ENCODE measurements around the gene RRP8.

RRP8 gene

DNA sequence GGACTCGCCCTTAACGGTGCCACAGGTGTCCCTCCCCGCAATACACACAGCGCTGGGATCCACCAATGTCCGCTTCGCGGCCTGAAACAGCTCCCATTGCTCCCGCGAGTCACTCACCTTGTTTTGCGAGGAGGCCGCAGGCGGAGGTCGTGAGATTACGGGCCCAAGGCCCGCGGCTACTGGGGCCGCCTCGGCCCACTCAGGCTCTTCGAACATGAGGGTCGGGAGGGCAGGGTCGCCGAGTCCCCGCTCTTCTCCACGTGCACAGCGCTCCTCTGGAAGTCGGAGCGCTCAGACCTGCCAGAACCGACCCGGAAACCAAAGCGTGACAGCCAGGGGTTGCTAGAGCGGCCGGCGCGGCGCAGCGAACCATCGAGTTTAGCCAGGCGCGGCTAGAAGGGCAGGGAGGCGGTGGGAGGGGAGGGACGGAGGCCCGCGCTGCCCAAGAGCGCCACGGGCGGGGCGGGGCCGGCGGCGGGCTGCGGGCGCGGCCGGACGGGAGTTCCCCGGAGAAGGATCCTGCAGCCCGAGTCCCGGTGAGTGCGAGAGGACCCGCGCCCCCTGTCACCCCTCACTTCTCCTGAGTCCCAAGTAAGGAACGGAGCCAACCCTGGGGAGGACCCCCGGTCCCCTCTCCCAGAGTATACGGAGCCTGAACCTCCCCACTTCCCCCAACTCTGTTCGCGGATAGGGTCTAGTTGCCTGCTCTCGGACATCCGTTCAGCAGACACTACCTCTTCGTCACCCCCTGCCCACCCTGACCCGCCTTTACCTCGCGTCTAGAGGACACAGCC lies at the start of gene RRP8, which contains the start of gene ILK:
Gene RRP8 (minus strand): TSS at position 330 of the 794 bp plus-strand sequence. CDS start 114 bp downstream, at position 216.
Gene ILK (plus strand): TSS at position 488 of the 794 bp plus-strand sequence. CDS start 498 bp downstream, outside the sequence.
- DNase-seq = peak; percentile 89 to 92

DNA sequence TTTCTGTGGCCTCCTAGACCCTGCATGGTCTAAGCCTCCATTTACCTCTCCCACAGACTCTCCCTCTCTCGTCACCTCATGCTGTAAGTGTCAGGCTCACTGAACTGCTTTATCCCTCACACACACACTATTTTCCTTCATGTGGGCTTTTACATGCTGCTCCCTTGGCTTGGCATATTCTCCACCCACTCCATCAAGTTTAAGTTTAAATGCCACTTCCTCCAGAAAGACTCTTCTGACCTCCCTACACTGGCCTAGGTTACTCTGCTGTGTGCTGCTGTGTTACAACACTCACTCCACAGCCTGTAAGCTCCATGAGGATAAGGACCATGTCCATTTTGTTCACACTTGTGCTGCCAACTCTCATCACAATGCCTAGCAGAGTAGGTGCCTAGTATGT lies 49.7 kb upstream of the RRP8 start:
- peak in 1 of 2 experiments; percentile 12 for DNase-seq

DNA sequence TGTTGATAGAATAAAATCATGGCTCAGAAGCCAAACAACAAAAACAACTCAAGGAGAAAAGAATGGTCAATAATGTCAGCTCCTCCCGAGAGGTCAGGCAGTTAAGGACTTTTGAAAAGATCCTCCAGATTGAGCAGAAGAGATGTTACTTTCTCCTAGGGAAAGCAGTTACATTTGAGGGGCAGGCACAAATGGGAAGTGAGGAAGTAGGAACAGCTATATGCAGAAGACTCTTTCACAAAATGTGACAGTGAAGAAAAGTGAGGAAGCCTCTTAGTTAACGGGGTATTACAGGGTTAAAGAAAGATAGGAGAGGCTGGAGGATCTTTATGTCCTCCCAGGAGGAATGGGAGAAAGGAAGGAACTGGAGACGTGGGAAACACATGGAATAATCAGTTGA lies 48.8 kb upstream of the RRP8 start:
- DNase-seq = no peak

DNA sequence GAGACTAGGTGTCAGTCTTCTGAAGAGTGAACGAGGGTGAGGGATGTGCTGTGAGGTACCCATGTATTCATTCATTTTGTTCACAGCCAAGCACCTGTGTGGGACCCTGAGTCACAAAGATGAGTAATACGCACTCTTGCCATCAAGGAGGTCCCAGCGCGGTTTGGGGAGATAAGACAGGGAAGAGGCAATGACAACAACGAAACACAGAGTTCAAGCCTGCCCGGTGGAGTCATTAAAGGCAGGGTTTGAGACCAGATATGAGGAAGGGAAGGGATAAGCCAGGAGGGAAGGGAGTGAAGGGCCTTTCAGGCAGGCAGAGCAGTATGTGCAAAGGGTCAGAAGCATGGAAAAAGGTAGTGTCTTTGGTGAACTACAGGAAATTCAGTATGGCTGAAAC lies 47.6 kb upstream of the RRP8 start:
- DNase-seq = peak; percentile 67 to 69

DNA sequence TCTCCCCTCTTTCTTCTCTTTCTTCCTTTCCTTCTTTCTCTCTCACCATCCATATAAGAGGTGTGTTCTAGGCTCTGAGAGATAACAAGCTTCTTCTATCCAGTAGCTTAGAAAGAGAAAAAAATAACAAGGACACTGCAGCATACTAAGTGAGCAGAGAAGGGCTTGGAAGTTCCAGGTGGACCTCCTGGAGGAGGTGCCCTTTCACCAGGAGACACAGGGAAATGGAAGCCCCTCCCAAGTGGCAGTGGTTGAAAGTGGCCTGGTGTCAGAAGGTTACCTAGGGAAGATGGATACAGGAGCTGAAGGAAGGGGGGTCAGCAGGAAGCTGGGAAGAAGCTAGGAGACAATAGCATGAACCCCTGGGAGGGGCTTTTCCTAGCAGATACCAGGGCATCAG lies 46.7 kb upstream of the RRP8 start:
- peak in 1 of 2 experiments; percentile 11 for DNase-seq

DNA sequence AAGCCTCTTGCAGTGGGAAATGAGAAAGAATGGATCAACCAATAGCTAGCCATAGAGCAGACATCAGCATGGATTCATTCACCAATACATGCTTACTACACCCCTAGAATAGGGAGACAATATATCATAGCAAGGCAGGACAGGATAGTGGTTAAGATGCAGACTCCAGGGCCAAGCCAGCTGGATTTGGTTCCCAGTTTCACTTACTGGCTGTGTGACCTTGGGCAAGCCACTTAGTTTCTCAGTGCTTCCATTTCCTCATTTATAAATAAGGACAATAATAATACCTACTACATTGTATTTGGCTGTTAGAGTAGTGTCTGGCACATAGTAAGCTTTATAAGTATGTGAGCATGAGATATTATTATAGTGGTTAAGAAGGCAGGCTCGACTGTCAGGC lies 45.1 kb upstream of the RRP8 start:
- DNase-seq = no peak

DNA sequence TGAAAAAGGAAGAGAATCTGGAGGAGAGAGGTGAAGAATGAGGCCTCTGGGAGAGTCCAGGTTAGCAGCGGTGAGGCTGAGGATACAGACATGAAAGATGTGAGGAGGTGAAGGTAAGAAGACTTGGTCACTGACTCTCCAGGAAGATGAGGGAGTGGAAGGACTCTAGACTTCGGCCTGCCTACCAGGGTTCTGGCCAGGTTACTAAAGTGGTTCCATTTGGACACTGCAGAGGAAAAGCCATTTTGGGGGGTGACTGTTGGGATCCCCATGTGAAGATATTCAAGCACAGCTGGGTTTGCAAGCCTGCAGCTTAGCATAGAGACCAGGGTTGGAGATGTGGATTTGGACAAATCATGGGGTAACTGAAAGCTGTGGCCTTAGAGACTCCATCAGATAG lies 44.4 kb upstream of the RRP8 start:
- peak in 1 of 2 experiments; percentile 15 for DNase-seq

DNA sequence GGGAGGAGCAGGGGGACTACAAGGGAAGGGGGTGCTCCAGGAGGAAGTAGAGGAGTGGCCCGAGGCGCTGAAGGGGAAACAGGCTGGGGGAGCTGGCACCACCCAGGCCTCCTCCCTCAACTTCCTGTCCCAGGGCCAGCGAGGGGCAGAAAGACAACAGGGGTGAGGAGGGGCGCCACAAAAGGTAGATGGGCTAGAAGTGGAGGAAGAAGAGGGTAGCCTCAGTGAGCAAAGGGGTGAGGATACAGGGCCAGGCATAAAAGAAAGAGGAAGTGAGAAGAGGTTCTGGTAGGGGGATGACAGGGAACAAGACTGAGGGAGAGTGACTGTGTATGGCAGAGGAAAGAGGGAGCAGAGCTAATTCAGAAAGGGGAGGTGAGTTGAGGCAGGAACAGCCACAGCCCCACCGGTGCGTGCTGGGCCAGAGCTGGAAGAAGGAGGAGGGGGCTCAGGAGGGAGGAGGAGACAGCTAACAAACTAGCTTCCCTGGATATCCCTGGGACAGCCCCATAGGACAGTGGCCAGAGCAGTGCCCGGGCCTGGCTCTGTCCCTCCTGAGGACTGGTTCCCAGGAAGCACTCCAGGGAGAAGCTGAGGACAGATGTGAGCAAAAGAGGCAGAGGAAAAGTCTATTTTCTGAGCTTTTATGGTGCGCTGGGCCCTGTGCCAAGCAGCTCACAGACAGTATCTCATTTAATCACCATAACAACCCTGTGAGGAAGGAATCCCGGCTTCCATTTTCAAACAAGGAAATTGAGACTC lies 43.7 kb upstream of the RRP8 start:
- DNase-seq = peak; percentile 56 to 60

DNA sequence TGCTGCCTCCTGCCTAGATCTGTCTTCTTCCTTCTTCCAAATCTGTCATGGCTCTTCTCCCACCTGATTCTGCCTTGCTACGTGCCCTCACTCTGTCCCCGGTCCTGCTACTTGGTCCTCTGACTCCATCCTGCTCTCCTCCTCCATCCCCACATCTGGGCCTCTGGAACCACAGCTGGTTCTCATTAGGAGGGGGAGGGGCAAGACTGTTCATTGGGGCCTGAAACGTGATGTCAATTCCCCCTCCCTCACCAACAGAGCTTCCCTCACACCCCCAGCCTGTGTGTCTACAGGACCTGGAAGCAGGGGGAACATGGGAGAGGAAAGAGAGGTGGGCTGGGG lies 43.1 kb upstream of the RRP8 start:
- no peak for DNase-seq

DNA sequence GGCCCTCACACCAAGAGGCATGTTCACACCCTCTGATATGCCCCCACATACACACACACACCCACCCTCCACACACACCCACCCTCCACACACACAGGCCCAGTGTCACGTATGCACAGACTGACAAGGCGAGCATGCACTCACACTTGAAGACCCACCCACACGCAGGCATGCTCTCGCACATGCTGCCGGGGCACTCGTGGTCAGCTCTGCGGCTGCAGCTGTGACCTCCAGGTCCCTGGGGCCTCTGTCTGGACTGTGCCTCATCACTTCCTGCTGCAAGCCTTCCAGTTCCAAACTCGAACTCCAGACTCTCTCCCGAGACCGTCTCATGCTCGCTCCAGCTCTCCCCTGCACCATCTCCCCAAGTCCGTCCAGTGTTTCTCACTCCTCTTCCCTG lies 42.7 kb upstream of the RRP8 start:
- DNase-seq = peak; percentile 22 to 29

DNA sequence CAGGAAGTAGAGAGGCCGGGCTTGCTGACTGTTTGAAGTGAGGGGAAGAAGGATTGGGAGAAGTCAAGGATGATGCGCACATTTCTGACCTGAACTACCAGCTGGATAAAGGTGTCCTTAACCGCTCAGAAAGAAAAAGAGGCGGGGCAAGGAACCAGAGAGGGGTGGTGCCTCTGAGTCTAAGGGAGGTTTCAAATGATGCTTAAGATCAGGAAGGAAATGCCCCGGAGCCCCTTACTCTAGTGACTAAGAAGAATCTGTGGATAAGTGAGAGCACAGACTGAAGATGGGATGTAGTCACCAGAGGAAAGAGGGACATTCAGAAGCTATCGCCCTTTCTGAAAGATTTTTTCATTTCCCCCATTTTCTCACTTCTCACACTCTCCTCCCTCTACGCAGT lies 39.5 kb upstream of the RRP8 start:
- no peak for DNase-seq

DNA sequence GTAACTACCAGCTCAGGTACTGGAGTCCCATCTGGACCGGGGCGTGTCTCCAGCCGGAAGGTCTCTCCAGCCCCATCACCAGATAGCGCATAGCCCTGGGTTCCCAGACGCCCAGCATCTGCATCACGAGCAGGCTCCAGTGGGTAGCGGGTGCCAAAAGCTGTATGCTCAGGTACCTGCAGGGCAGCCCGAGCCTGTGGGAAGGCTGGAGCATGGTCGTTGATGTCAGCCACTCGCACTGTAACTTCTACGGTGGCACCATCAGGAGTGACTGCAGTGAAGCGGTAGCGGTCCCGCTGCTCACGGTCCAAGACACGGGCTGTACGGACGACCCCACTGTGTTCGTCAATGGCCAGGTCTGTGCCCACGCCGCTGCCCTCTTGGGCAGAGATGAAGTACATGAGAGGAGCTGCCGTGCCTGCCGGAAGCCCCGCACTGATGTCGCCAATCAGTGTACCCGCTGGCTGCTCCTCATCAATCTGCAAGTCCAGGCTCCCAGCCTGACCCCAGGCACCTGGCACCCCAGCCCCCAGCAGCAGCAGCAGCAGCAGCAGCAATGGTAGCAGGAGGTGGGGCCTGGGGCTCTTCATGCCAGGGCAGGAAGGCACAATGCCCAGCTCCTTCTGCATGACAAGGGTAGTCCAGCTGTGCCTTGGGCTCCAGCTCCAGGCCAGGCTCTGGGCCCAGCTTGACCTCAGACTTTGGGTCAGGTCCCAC lies 37.7 kb upstream of the RRP8 start:
- no peak for DNase-seq

DNA sequence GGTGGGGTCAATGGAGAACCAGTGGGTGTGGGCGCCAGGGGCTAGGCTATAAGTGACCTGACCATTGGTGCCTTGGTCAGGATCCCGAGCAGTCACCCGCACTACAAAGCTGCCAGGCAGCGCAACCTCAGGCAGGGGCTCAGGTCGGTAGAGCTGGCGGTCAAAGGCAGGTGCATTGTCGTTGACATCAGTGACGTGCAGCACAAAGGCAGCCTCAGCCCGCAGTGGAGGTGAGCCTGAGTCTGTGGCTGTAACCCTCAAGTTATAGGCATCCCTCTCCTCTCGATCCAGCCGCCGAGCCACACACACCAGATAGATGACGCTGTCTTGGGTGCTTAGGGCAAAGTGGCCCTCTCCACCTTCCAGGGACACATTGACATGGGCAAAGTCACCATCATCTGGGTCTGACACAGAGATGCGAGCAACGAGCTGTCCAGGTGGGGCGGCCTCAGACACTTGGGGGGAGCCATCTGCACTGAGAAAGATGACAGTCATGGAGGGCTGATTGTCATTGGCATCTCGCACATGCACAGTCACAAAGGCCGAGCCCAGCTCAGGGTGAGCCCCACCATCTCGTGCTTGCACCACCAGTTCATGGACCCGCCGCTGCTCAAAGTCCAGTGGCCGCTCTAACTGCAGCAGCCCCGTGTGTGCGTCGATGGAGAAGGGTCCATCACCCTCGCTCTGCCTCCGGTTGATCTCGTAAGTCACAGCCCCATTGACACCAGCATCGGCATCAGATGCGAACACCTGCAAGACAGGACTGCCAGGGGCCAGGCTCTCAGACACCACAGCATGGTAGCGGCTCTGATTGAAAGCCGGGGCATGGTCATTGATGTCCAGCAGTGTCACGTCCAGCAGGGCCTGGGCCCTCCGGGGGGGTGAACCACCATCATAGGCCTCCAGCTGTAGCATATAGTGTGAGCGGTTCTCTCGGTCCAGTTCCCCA lies 36.9 kb upstream of the RRP8 start:
- DNase-seq = no peak

DNA sequence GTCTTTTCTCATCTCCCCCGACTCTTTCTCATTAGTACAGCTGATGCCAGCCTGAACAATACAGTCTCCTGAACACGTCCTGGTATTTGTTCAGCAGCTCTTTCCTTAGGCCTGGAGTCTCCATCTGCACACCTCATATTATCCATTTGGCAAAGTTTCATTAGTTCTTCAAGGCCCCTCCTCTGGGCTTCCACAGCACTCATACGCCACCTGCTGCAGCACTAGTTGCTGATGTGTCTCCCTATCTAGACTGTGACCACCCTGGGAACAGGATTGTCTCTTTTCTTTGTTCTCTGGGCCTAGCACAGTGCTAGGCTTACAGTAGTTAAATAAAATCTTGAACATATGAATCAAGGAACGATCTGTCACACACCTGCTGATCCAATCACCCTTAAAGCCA lies 35.0 kb upstream of the RRP8 start:
- no peak for DNase-seq

DNA sequence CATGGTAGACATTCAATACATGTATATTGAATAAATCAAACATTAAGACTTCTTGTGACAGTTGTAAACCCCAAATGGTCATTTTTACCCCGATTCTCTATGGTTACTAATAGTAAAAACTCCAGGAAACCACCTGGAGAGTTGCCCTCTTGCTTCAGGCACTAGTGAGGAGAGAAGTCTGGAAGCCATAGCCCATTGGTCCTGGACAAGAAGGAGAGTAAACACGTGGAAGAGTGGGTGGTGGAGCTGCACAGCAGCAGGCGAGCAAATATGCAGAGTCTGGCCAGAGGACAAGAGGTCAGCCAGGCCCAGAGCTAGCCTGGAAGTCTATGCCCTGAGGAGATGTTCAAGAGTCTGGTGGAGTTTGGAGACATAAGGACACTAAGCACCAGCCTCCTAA lies 34.5 kb upstream of the RRP8 start:
- no peak for DNase-seq

DNA sequence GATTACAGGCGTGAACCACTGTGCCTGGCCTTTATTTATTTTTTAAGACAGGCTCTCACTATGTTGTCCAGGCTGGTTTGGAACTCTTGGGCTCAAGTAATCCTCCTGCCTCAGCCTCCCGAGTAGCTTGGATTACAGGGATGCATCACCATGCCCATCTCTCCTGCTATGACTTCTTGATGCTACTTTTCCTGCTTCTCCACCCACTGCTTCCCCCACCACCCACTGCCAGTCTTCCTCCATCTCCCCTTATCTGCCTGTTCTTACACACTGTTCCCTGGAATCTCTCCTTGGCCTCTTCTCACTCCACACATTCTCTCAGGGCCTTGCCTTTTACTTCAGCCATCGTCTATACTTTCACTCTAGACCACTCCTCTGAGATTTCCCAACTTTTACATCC lies 33.1 kb upstream of the RRP8 start:
- no peak for DNase-seq

DNA sequence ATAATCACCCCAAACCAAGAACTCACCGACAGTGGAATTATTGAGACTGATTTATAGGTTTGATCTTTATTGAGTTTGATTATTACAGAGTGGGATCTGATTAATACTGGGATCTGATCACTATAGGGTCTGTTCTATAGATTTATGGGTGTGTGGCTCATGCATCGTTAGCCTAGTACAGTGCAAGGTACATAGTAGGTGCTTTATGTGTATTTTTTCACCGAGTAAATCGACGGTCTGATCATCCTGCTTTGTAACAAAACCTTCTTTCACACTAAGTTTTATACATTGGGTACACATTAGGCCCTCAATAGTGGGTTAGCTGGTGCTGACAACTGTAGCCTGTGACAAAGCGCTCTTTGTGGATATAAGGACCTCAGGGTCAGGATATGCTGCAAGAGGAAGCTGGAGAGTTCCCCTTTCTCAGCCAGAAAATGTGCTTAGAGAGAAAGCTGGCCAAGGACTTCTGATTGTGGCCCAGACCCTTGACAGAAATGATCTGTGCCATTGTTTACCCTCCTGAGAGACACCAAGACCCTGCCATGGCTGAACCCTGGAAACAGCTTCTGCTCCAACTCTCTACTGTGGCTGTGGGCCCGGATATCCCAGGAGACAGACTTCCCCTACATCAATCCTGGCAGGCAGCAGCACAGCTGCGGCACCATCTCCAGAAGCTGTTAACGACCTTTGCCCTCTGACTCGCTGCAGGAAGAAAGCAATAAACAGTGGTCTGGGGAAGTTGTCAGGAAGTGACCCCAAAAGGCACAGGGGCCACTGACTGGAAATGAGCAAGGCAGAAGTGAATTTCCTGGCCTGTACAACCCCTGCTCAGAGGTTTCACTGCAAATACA lies 31.9 kb upstream of the RRP8 start:
- no peak for DNase-seq

DNA sequence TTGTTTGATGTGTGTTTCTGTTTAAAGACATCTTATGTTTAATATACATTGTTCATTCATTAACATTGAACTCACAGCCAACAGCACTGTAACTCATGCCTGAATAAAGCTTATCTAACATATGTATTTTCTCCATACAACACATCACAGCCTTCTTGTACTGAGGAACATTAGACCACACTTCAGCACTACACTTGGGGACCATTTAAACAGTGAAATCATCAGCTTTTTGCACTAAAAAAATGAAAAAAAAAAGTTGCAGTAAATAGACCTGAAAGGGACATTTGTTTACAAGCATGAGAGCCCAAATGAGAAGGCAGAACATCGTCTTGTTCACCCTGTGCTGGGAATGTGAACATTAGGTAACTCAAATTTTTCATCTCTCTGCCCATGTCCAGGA lies 31.1 kb upstream of the RRP8 start:
- DNase-seq = no peak

DNA sequence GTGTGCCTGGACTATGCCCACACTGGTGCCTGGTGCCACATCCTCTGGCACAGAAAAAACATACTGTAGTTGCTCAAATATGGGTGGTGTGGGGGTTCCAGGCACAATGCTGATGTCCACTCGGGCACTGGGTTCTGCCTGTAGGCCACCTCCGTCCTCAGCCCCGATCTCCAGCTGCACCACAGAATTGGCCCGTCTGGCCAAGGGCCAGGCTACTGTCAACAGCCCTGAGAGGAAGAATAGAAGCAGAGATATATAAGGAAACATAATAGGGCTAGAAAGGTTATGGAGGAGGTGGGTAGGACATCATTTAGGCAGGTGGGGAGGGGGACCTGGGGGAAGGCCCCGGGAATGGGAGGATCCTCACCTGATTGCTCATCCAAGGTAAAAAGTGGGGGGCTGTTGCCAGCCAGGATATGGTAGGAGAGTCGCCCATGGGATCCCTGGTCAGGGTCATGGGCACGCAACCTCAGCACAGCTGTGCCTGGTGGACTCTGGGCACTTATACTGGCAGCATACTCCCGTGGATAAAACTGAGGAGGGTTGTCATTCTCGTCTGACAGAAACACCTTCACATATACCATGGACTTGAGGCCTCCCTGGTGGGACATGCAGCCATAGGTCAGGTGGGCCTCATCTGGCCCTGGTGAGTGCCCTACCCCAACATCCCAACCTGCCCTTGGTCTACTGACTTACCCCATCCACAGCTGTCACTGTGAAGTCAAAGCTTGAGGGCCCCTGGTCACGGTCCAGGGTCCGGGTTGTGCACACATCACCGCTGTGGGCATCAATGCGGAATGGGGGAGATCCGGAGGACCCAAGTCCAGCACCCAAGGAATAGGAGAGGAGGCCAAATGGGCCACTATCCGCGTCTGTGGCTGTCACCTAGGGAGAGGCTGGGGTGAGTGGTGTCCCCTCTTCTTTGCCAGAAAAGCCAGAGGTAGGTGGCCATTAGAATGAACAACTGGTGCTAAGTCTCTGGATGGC lies 30.3 kb upstream of the RRP8 start:
- DNase-seq = no peak

Data from activated T-cell treated with anti-CD3 and anti-CD28 coated beads, Interleukin-2, amount 50 U/mL, for 48 hours (primary cell).